A204.1 (cell line): Measurements from ENCODE around the gene LYVE1.

ENCODE experiments used
- FAIRE-seq: peaks from 2 replicates; lab custom pipeline; 2012; peaks lifted over from hg19 to GRCh38; lab: Jason Lieb, UNC

LYVE1 gene

DNA sequence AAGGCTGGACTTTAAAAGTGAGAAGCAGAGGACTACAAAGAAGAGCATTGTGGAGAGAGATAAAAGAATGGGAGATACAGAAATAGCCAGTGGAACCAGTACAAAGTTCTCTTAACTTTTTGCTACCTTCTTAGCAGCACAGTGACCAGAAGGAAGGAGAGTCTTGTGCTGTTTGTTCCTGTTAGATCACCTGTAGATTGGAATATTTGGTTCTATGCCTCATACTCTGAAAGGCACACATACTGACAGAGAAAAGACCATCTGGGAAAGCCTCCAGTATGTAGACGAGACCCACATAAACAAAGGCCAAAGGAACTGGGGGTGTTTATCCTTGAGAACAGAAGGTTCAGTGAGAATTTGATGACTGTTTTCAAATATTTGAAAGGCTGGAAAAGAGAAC lies 46.2 kb downstream of the LYVE1 start:
- no peak for FAIRE-seq

DNA sequence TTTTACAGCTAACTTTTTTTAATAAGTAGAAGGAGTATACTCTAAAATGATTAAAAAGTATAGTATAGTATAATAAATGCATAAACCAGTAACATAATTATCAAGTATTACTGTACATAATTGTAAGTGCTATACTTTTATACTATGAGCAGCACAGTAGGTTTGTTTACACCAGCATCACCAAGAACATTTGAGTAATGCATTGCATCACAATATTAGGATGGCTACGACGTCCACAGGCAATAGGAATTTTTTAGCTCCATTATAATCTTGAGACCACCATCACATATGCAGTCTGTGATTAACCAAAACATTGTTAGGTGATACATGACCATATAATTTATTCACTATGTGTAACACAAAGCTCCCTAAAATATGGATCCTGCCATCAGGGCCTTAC lies 47.9 kb downstream of the LYVE1 start:
- FAIRE-seq: no peak

DNA sequence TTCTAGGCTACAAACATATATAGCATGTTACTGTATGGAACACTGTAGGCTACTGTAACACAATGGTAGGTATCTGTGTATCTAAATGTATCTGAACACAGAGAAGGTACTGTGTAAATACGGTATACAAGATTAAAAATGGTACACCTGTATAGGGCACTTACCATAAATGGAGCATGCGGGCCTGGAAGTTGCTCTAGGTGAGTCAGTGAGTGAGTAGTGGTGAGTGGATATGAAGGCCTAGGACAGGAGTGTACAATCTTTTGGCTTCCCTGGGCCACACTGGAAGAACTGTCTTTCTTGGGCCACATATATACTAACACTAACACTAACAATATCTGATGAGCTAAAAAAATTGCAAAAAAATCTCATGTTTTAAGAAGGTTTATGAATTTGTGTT lies 48.8 kb downstream of the LYVE1 start:
- FAIRE-seq: no peak

DNA sequence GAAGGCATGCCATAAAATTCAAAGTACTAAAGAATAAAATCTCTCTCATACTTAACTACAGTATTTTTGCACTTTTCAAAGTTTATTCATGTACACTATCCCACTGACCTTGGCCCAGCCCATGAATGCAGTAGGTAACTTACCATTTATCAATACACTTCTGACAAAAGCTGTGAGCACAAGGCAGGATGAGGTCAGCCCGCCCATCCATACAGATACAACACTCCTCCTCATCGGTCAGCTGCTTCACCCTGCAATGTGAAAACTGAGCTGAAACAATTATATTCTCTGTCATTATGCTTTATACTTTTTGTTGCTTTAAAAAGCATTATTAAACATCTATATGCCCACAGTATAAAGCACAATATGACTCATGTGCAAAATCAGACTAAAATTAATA lies 49.6 kb downstream of the LYVE1 start:
- no peak for FAIRE-seq

DNA sequence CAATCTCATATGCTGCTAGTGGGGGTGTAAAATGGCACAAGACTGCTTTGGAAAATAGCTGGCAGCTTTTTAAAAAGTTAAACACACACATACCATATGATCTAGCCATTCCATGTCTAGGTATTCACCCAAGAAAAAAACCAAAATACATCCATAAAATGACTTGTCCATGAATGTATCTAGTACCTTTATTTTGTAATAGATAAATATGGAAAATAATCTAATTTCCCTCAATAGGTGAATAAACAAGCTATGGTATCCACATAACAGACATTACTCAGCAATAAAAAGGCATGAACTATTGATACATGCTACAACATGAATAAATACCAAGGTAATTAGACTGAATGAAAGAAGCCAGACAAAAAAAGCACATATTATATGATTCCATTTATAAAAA lies 50.3 kb downstream of the LYVE1 start:
- FAIRE-seq: no peak

DNA sequence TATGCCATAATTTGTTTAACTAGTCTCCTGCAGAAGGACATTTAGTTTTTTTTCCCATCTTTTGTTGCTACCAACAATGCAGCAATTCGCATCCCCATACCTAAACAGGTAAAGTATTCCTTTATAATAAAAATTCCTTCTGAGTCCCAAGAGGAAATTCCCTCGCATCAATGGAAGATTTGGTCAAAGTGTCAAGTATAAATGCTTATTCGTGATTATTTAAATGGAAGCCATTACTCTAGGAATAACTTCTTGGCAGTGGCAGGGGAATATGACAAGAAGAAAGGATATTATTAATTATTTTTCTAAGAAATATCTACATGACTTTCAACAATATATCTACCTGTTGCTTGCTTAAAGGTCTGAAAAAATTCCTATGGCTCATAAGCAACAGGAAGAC lies 53.0 kb downstream of the LYVE1 start:
- no peak for FAIRE-seq

DNA sequence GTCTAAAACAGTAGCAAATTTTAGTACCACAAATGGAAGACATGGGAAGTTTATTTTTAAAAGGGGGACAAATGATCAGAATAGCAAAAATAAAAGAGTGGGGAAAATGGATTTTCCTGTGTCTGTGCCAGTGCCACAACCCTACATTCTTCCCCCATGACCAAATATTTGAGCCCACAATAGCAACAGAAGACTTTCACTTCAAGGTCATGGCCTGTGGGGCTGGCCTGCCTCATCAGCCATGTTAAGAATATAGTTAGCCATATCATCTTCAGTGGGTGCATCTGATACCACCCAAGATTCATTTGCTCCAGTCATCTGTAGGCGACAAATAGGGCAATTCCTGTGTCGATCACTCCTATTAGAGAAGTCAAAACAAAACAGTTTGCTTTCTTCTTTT lies 53.8 kb downstream of the LYVE1 start:
- FAIRE-seq: no peak

DNA sequence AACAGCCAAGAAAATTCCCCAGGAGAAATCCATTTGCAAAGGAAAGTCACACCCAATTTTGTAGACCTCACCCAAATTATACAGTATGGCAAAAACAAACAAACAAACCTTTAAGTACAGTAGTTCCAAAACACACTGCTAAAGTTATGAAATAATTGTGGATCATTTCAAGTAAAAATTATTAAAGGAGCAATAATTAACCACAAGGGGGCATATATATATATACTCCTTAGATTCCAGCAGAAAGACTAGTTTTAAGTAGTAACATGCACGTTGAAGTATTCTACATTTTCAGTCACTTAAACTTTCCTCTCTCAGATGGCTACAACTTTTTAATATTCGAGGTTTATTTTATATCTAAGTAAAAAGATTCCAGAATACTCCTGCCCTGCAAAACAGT lies 54.3 kb downstream of the LYVE1 start:
- FAIRE-seq: no peak

DNA sequence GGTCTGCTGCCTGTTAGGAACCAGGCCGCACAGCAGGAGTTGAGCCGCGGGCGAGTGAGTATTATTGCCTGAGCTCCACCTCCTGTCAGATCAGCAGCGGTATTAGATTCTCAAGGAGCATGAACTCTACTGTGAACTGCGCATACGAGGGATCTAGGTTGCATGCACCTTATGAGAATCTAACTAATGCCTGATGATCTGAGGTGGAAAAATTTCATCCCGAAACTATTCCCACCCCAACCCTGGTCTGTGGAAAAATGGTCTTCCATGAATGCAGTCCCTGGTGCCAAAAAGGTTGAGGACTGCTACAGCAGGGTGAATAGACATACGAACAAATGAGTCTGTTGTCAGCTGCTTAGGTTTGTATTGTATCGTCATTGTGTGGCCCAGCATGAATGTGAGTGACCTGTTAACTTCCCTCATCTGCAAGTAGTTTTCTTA lies 57.3 kb downstream of the LYVE1 start:
- FAIRE-seq: no peak
